HEK293T (cell line): ENCODE data around the gene NGF.

Source experiments
- CTCF ChIA-PET: fragments of 350-600 bp; formaldehyde crosslinking; extraction: SDS; loops from one replicate; lab custom pipeline; 2021; ENCODE audit warnings: antibody characterized with exemption, inconsistent platforms; lab: Yijun Ruan, JAX
- POLR2A ChIA-PET: fragments of 350-600 bp; formaldehyde crosslinking; extraction: SDS; loops from one replicate; lab custom pipeline; 2020; ENCODE audit warnings: antibody characterized with exemption, inconsistent platforms; lab: Yijun Ruan, JAX
- DNase-seq: peaks from one replicate; pipeline ENCODE4 v3.0.0; 2012; ENCODE audit warnings: mixed read lengths; ENCODE audit errors: extremely low spot score
- ARNT ChIP-seq: fragments of 450-650 bp; IDR thresholded peaks from 2 replicates; pipeline ENCODE4 v1.6.1; 2017; ENCODE audit warnings: mild to moderate bottlenecking
- BHLHE40 ChIP-seq: fragments of 450-650 bp; IDR thresholded peaks from 2 replicates; pipeline ENCODE4 v1.6.1; 2016; ENCODE audit warnings: mild to moderate bottlenecking, moderate library complexity, borderline replicate concordance
- CTBP1 ChIP-seq: fragments of 450-650 bp; IDR thresholded peaks from 2 replicates; pipeline ENCODE4 v1.6.1; 2016; ENCODE audit warnings: borderline replicate concordance
- ELF4 ChIP-seq: fragments of 450-650 bp; IDR thresholded peaks from 2 replicates; pipeline ENCODE4 v1.6.1; 2017; ENCODE audit warnings: antibody characterized with exemption
- FOXA1 ChIP-seq: fragments of 450-650 bp; IDR thresholded peaks from 2 replicates; pipeline ENCODE4 v1.6.1; 2016; ENCODE audit warnings: mild to moderate bottlenecking
- FOXK2 ChIP-seq: fragments of 450-650 bp; IDR thresholded peaks from 2 replicates; pipeline ENCODE4 v1.6.1; 2016; ENCODE audit warnings: mild to moderate bottlenecking
- FOXM1 ChIP-seq: fragments of 450-650 bp; IDR thresholded peaks from 2 replicates; pipeline ENCODE4 v1.6.1; 2017; ENCODE audit warnings: mild to moderate bottlenecking, borderline replicate concordance
- HDGF ChIP-seq: fragments of 450-650 bp; IDR thresholded peaks from 2 replicates; pipeline ENCODE4 v1.6.1; 2017; ENCODE audit warnings: antibody characterized with exemption, borderline replicate concordance
- L3MBTL2 ChIP-seq: fragments of 450-650 bp; conservative IDR thresholded peaks from 2 replicates; pipeline ENCODE4 v1.6.1; 2016; ENCODE audit warnings: mild to moderate bottlenecking
- LEF1 ChIP-seq: fragments of 450-650 bp; IDR thresholded peaks from 2 replicates; pipeline ENCODE4 v1.6.1; 2017; ENCODE audit warnings: mild to moderate bottlenecking, borderline replicate concordance
- NFRKB ChIP-seq: fragments of 450-650 bp; IDR thresholded peaks from 2 replicates; pipeline ENCODE4 v1.6.1; 2016; ENCODE audit warnings: mild to moderate bottlenecking, moderate library complexity
- PKNOX1 ChIP-seq: fragments of 450-650 bp; IDR thresholded peaks from 2 replicates; pipeline ENCODE4 v1.6.1; 2016
- SP1 ChIP-seq: fragments of 450-650 bp; IDR thresholded peaks from 2 replicates; pipeline ENCODE4 v1.6.1; 2017
- SUZ12 ChIP-seq: fragments of 450-650 bp; IDR thresholded peaks from 2 replicates; pipeline ENCODE4 v1.6.1; 2016; ENCODE audit warnings: mild to moderate bottlenecking
- TARDBP ChIP-seq: fragments of 450-650 bp; IDR thresholded peaks from 2 replicates; pipeline ENCODE4 v1.6.1; 2016
- ZNF384 ChIP-seq: fragments of 450-650 bp; IDR thresholded peaks from 2 replicates; pipeline ENCODE4 v1.6.1; 2016

The NGF gene

GRCh38 chr1:115281143-115281542 is 56.9 kb downstream of the NGF start:
- TF ChIP-seq L3MBTL2 (no peak), NFRKB (no peak), ARNT (no peak), SUZ12 (no peak), CTBP1 (no peak), FOXK2 (no peak), TARDBP (no peak), ZNF384 (no peak), SP1 (no peak), ELF4 (no peak), FOXA1 (no peak), LEF1 (no peak), HDGF (no peak)
- DNase-seq = no peak
- ChIA-PET CTCF (no interaction called here), POLR2A (no interaction called here)

GRCh38 chr1:115280064-115280463 is 58.0 kb downstream of the NGF start:
- TF ChIP-seq LEF1 (no peak), ELF4 (no peak), HDGF (no peak), FOXA1 (no peak)
- CTCF ChIA-PET = no interaction called here
- POLR2A ChIA-PET = interaction anchor here (0.8 kb wide), 1 partner anchor 182 kb away, joined by 3 read pairs; no protein-coding TSS in a partner anchor
- DNase-seq = no peak

- POLR2A ChIA-PET = no interaction called here
- CTCF ChIA-PET = interaction anchor here (0.6 kb wide), 1 partner anchor 847 kb away, joined by 3 read pairs; no protein-coding TSS in a partner anchor
- TF ChIP-seq NFRKB = no peak
- no peak for TF ChIP-seq ARNT
- no peak for TF ChIP-seq FOXM1
- no peak for TF ChIP-seq FOXA1
- TF ChIP-seq CTBP1 = no peak
- no peak for TF ChIP-seq BHLHE40
- TF ChIP-seq LEF1 = no peak
- TF ChIP-seq SUZ12 = no peak
- no peak for TF ChIP-seq ELF4
- no peak for TF ChIP-seq ZNF384
- no peak for TF ChIP-seq HDGF
- TF ChIP-seq PKNOX1 = no peak
- TF ChIP-seq SP1 = no peak
- DNase-seq = no peak
Measured at GRCh38 chr1:115278211-115278610, 59.8 kb downstream of the NGF start.

GRCh38 chr1:115277276-115277675 is 60.8 kb downstream of the NGF start:
- no peak for DNase-seq
- no peak for TF ChIP-seq BHLHE40
- ChIA-PET POLR2A (no interaction called here), CTCF (no interaction called here)

GRCh38 chr1:115275216-115275615 is 62.8 kb downstream of the NGF start:
- POLR2A ChIA-PET = no interaction called here
- peak; percentile 53 for DNase-seq
- CTCF ChIA-PET = interaction anchor here (0.6 to 1.6 kb wide), 11 partner anchors 10 to 194 kb away, joined by 3 to 6 read pairs (median 4); no protein-coding TSS in a partner anchor
- TF ChIP-seq FOXK2 (no peak), NFRKB (no peak), L3MBTL2 (no peak), PKNOX1 (no peak), LEF1 (no peak), ZNF384 (no peak), FOXM1 (no peak), SP1 (no peak), SUZ12 (no peak), ELF4 (no peak), HDGF (no peak), ARNT (no peak)

- DNase-seq = no peak
- ChIA-PET POLR2A (no interaction called here), CTCF (interaction anchor here (1.0 kb wide), 1 partner anchor 192 kb away, joined by 3 read pairs; no protein-coding TSS in a partner anchor)
- no peak for TF ChIP-seq L3MBTL2
- no peak for TF ChIP-seq BHLHE40
- no peak for TF ChIP-seq FOXK2
- TF ChIP-seq ZNF384 = no peak
- no peak for TF ChIP-seq NFRKB
- TF ChIP-seq SUZ12 = no peak
- TF ChIP-seq HDGF = no peak
- no peak for TF ChIP-seq CTBP1
Measured at GRCh38 chr1:115274467-115274866, 63.6 kb downstream of the NGF start.

GRCh38 chr1:115266729-115267421 is 71.2 kb downstream of the NGF start:
- TF ChIP-seq ARNT (no peak), L3MBTL2 (no peak), SP1 (no peak), PKNOX1 (no peak), SUZ12 (no peak), TARDBP (no peak), CTBP1 (no peak), LEF1 (no peak), ZNF384 (no peak), BHLHE40 (no peak), FOXA1 (no peak), FOXM1 (no peak), HDGF (no peak), FOXK2 (no peak)
- CTCF ChIA-PET = no interaction called here
- POLR2A ChIA-PET = no interaction called here
- DNase-seq = no peak
